ENCODE measurements around the gene TFF2.

The TFF2 gene

DNA sequence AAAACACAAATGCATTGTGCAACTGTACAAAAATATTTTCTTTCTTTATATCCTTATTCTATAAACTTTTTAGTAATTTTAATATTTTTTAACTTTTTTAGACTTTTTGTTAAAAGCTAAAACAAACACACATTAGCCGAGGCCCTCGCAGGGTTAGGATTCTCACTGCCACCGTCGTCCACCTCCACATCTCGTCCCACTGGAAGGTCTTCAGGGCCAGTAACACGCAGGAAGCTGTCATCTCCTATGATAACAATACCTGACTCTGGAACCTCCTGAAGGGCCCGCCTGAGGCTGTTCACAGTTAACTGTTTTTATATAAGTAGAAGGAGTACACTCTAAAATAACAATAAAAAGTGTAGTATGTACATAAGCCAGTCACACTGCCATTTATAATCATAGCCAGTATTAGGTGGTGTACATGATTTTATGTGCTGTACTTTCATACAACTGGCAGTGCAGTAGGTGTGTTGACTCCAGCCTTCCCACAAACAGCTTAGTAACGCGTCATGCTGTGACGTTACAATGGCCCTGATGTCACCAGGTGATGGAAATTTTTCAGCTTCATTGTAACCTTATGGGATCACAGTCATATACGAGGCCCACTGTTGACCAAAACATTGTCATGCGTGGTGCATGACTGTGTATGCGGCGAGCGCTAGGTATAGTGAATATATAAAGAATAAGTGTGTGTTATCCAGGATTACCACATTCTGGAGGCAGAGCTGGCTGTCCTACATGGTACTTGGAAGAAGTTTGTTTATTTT is 8.8 kb downstream of the TFF2 start:
- TF ChIP-seq, protein P1, sequence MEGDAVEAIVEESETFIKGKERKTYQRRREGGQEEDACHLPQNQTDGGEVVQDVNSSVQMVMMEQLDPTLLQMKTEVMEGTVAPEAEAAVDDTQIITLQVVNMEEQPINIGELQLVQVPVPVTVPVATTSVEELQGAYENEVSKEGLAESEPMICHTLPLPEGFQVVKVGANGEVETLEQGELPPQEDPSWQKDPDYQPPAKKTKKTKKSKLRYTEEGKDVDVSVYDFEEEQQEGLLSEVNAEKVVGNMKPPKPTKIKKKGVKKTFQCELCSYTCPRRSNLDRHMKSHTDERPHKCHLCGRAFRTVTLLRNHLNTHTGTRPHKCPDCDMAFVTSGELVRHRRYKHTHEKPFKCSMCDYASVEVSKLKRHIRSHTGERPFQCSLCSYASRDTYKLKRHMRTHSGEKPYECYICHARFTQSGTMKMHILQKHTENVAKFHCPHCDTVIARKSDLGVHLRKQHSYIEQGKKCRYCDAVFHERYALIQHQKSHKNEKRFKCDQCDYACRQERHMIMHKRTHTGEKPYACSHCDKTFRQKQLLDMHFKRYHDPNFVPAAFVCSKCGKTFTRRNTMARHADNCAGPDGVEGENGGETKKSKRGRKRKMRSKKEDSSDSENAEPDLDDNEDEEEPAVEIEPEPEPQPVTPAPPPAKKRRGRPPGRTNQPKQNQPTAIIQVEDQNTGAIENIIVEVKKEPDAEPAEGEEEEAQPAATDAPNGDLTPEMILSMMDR (conservative IDR thresholded peaks at IDR 0.05; ENCODE audit: low read depth, low read length), result no peak
- no peak overlapping the region for H3K4me3 ChIP-seq (ENCODE audit: low read depth, low read length)
- DNase-seq (ENCODE audit: low read depth), result no peak

DNA sequence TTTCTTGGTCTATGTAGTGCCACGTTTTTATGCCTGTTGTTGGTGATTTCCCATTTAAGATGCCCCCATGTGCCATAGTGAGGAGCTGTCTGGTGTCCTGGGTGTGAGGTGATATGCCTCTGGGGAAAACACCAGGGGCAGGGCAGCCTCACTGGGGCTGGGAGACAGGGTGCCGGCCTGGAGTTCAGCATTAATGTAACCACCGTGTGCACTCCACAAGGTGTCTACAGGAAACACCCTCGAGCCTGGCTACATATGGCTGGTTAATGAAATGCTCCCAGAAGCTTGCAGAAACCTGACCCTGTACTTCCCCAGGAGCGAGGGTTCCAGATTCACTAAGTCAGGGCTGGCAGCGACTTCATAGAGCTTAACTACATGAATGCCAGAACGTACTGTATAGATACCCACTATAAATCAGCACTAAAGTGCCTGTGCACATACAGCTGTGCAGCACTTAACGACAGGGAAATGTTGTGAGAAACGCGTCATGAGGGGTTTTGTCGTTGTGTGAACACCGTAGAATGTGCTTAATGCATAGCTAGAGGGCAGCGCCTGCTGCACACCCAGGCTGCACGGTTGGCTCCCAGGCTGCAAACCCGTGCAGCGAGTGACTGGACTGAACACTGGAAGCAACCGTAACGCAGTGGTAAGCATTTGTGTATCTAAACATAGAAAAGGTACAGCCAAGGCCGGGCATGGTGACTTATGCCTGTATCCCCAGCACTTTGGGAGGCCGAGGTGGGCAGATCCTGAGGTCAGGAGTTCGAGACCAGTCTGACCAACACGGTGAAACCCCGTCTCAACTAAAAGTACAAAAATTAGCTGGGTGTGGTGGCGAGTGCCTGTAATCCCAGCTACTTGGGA is 10.4 kb downstream of the TFF2 start:
- DNase-seq (ENCODE audit: low read depth), result no peak
- H3K4me3 ChIP-seq (ENCODE audit: low read depth, low read length), result no peak overlapping the region
- TF ChIP-seq, protein P1 (conservative IDR thresholded peaks at IDR 0.05; ENCODE audit: low read depth, low read length), result no peak

DNA sequence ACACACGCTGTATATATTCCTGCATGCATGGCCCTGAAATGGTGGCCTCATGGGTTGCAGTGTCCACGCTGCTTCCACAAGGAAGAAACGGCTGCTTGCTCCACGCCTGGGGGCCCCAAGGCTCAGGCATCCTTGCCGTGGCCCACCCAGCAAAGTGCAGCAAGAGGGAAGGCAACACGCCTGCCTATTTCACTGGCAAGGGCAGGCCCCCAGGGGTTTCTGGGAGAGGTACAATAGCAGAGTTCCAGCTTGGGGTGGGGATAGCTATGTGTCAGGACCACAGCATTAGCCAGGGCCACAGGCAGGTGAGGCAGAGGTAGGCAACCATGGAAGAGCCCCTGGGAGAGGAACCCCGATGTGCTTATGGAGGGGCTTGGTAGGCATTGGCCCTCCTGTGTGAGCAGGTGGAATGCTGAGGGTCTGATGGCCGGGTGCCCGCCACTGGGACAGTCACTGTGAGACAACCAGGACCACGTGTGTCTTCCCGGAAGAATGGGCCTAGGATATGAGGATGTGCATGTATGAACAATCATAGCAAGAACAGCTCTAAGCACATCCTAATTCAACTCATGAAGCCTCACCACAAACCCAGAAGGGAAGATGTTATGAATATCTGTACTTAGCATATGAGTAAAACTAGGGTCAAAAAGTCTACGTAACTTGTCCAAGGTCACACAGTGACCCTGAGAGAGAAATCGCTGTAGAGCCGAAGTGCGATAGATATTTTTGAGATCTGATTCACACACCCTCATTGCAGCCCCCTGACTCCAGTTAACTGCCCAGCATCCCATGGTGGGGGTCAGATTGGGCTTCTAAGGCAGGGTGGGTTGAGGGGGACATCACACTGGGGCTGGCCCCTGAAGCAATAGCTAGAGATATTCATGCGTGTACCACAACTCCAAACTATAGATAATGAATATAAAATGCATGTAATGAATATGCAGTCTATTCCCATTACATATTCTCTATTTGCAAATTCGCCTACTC is 11.8 kb downstream of the TFF2 start:
- DNase-seq (ENCODE audit: low read depth), result no peak
- no peak overlapping the region for H3K4me3 ChIP-seq (ENCODE audit: low read depth, low read length)
- TF ChIP-seq, protein P1 (conservative IDR thresholded peaks at IDR 0.05; ENCODE audit: low read depth, low read length), result no peak

DNA sequence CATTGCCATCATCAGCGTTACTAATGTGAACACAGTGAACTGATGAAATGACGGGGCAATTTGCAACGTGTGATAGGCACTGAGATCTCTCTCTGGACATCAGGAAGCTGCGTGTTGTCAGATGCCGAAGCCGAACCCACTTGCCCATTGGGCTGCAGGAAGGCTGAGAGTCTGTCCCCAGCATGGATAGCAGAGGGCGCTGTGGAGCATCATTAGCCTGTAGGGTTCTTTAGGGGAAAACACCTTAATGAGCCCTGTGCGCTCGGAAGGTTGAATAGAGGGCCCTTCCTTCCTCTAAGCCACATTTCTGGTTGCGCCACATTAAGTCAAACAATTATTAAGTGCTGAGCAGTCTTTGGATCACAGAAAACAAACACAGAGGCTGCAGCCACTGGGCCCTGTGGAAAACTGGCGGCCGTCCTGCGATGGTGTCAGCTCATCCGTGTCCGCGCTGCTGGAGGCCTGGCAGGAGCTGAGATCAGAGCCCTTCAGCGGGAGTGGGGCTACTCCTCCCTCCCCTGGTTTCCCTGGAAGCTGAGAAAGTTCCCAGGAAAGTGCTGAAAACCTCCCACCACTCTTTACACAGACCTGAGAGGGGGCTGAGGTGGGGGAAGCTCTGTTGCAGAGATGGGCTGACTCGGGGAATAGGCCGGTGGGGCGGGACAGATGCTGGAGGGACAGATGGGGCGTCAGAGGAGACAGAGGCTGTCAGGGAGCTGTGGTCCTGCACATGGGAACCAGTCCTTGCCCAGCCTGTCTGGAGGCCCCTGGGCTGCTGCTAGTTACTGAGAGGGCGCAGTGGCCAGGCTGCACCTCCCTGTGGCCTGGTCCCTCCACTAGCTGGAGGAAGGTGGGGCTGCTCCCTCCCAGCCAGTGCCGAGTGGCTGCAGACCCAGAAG is 12.7 kb downstream of the TFF2 start:
- H3K4me3 ChIP-seq (ENCODE audit: low read depth, low read length), result no peak overlapping the region
- peak; percentile 75 for DNase-seq (ENCODE audit: low read depth)
- TF ChIP-seq, protein P1 (conservative IDR thresholded peaks at IDR 0.05; ENCODE audit: low read depth, low read length), result peak; percentile 84

DNA sequence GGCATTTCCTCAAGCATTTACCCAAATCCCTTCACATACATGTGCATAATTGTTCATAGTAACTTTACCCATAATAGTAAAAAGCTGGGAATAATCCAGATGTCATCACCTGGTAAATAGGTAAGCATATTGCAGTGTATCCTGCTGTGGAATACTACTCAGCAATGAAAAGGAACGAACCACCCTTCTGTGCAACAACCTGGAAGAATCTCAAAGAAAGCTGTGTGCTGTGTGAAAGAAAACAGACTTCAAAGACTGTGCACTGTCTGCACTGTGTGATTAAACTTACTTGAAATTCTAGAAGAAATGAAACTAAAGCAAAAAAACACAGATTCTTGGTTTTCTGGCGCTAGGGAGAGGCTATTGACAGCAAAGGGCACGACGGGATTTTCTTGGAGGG is 13.5 kb downstream of the TFF2 start:
- H3K4me3 ChIP-seq (ENCODE audit: low read depth, low read length), result no peak overlapping the region
- DNase-seq (ENCODE audit: low read depth), result no peak
- TF ChIP-seq, protein P1 (conservative IDR thresholded peaks at IDR 0.05; ENCODE audit: low read depth, low read length), result no peak

DNA sequence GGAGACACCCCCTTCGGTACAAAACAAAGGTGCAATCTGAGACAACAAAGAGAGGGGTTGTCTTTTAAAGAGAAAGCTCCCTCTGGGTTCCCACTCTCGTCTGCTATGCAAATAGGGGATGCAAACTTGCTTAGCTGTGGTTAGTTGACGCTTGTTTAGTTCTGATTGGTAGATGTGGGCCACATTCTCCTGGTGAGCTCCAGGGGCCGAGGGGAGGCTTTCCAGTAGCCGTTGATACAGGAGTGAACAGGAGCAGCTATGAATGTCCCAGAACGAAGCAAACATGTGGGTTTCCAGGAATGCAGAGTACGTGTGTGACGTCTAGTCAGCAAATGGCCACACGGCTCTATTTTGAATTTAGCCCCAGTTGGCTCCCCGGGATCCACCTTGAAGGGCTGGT is 14.7 kb downstream of the TFF2 start:
- DNase-seq (ENCODE audit: low read depth), result peak; percentile 35
- H3K4me3 ChIP-seq (ENCODE audit: low read depth, low read length), result no peak overlapping the region
- TF ChIP-seq, protein P1 (conservative IDR thresholded peaks at IDR 0.05; ENCODE audit: low read depth, low read length), result no peak

Measured in choroid plexus epithelial cell (primary cell).